Neural cell (in vitro differentiated cells): Measurements from ENCODE around the gene THUMPD3. TPM values are rescaled to one million over a fixed set of nuclear protein-coding genes. Genes with fewer than 3 reads are reported as not detected.
A peak's percentile ranks its signal among the peaks of the same experiment; 100 is the strongest.

Experiments used
- H2AFZ ChIP-seq: fragments of 200-600, 300-800 bp; sonication (generic), shearing (Covaris generic); 2 replicates; pipeline ENCODE4 v1.6.0; 2014; ENCODE audit warnings: low read depth, mild to moderate bottlenecking, antibody characterized with exemption, low read length, moderate library complexity
- H3F3A ChIP-seq: fragments of 200-600 bp; shearing (Covaris generic); 2 replicates; pipeline ENCODE4 v1.6.1; 2016; ENCODE audit warnings: mild to moderate bottlenecking, moderate library complexity, mixed read lengths, antibody characterized with exemption, low read length; ENCODE audit not compliant: insufficient read depth, poor library complexity, severe bottlenecking
- H3K27ac ChIP-seq: fragments of 200-600, 300-800 bp; sonication (generic), shearing (Covaris generic); 2 replicates; pipeline ENCODE4 v1.5.1; 2014; ENCODE audit warnings: mild to moderate bottlenecking, low read length, moderate library complexity
- H3K27me3 ChIP-seq: fragments of 300-800, 200-600 bp; sonication (generic), shearing (Covaris generic); 2 replicates; pipeline ENCODE4 v1.6.0; 2014; ENCODE audit warnings: mild to moderate bottlenecking, low read depth, low read length, moderate library complexity; ENCODE audit not compliant: insufficient read depth
- H3K36me3 ChIP-seq: fragments of 300-800, 200-600 bp; sonication (generic), shearing (Covaris generic); 2 replicates; pipeline ENCODE4 v1.5.1; 2014; ENCODE audit warnings: mild to moderate bottlenecking, antibody characterized with exemption, low read length, moderate library complexity; ENCODE audit not compliant: insufficient read depth
- H3K4me2 ChIP-seq: fragments of 300-800, 200-600 bp; sonication (generic), shearing (Covaris generic); 2 replicates; pipeline ENCODE4 v1.6.0; 2014; ENCODE audit warnings: mild to moderate bottlenecking, low read length
- H3K4me3 ChIP-seq: fragments of 300-800, 200-600 bp; sonication (generic), shearing (Covaris generic); 2 replicates; pipeline ENCODE4 v1.5.1; 2014; ENCODE audit warnings: mild to moderate bottlenecking, low read length, moderate library complexity
- H3K79me2 ChIP-seq: fragments of 200-600 bp; shearing (Covaris generic); replicated peaks from 2 replicates; pipeline ENCODE4 v1.6.0; 2014; ENCODE audit warnings: mild to moderate bottlenecking, low read length, moderate library complexity; ENCODE audit not compliant: insufficient read depth
- H3K9ac ChIP-seq: fragments of 300-800, 200-600 bp; sonication (generic), shearing (Covaris generic); 2 replicates; pipeline ENCODE4 v1.6.1; 2016; ENCODE audit warnings: mild to moderate bottlenecking, low read length, mixed read lengths
- H3K9me2 ChIP-seq: fragments of 200-600 bp; shearing (Covaris generic); 2 replicates; pipeline ENCODE4 v1.6.1; 2016; ENCODE audit warnings: mild to moderate bottlenecking, low read length, mixed read lengths; ENCODE audit not compliant: insufficient read depth
- H3K9me3 ChIP-seq: fragments of 200-600, 300-800 bp; sonication (generic), shearing (Covaris generic); 2 replicates; pipeline ENCODE4 v1.6.1; 2016; ENCODE audit warnings: mild to moderate bottlenecking, mixed run types, low read length, moderate library complexity, mixed read lengths
- H4K20me1 ChIP-seq: fragments of 200-600 bp; shearing (Covaris generic); 2 replicates; pipeline ENCODE4 v1.6.1; 2016; ENCODE audit warnings: mild to moderate bottlenecking, mixed run types; ENCODE audit not compliant: insufficient read depth
- EP300 ChIP-seq: fragments of 450-650 bp; conservative IDR thresholded peaks from 2 replicates; pipeline ENCODE4 v1.6.1; 2014; ENCODE audit warnings: antibody characterized with exemption, mild to moderate bottlenecking, moderate library complexity; ENCODE audit not compliant: poor library complexity, severe bottlenecking
- MXI1 ChIP-seq: fragments of 450-650 bp; conservative IDR thresholded peaks from 2 replicates; pipeline ENCODE4 v1.6.1; 2014; ENCODE audit warnings: antibody characterized with exemption, mild to moderate bottlenecking; ENCODE audit not compliant: poor library complexity, severe bottlenecking
- POLR2AphosphoS5 ChIP-seq: IDR thresholded peaks from 2 replicates; pipeline ENCODE4 v1.6.1; 2012
- RAD21 ChIP-seq: fragments of 450-650 bp; conservative IDR thresholded peaks from 2 replicates; pipeline ENCODE4 v1.6.1; 2014; ENCODE audit warnings: antibody characterized with exemption, mild to moderate bottlenecking, moderate library complexity
- TAF1 ChIP-seq: IDR thresholded peaks from 2 replicates; pipeline ENCODE4 v1.6.1; 2012; ENCODE audit warnings: low read depth
- polyA plus RNA-seq: library from polyadenylated mRNA; depleted of rRNA; stranded (reverse); fragments of >200 nt; gene quantifications from 2 replicates; pipeline ENCODE4 v1.2.3, GENCODE V29; 2014
- TF ChIP-seq, protein P1 (sequence below): IDR thresholded peaks from 2 replicates; pipeline ENCODE4 v1.6.1; 2012; ENCODE audit warnings: borderline replicate concordance

Gene THUMPD3
- polyA plus RNA-seq, 1 donor from 2014 or later, result 32.6 TPM

DNA sequence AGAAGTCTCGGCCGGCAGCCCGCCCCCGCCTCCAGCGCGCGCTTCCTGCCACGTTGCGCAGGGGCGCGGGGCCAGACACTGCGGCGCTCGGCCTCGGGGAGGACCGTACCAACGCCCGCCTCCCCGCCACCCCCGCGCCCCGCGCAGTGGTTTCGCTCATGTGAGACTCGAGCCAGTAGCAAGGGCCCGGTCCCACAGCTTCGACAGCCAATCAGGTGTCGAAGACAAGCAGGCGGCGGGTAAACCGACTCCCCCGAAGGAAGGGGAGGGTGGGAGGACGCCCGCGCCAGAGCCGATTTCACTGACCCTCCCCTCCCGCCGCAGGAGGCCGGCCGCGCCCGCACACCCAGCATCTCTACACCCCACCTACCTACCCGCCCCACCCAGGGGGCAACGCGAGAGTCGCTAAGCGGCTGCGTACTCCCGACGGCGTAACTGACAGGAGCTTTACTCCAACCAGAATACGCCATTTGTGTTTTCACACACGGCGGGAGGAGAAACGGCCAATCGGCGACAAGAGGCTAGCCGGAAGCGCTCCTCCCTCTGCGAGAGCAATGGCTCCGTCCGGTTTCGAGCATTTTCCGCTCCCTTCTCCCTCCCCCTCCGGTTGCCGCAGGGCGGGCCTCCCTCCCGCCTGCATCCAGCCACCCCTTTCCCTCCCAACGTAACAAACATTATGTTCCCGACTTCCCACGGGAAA lies 33.9 kb downstream of the THUMPD3 start:
- Histone ChIP-seq H3K4me2 (no peak overlapping the region), H3K27ac (peak overlapping the region; percentile 94), H3K36me3 (peaks cover 8% of the 10 kb centered on the region), H3F3A (peaks cover 6% of the 10 kb centered on the region), H2AFZ (no peak overlapping the region), H3K9ac (peak overlapping the region; percentile 91), H4K20me1 (peaks cover 17% of the 10 kb centered on the region), H3K4me3 (peak overlapping the region; percentile 86), H3K9me2 (no peaks in the 10 kb centered on the region), H3K79me2 (peaks cover 85% of the 10 kb centered on the region), H3K27me3 (no peaks in the 10 kb centered on the region), H3K9me3 (no peaks in the 10 kb centered on the region)
- no peak for TF ChIP-seq RAD21
- peak; percentile 87 for TF ChIP-seq MXI1
- peak; percentile 59 for TF ChIP-seq POLR2AphosphoS5

DNA sequence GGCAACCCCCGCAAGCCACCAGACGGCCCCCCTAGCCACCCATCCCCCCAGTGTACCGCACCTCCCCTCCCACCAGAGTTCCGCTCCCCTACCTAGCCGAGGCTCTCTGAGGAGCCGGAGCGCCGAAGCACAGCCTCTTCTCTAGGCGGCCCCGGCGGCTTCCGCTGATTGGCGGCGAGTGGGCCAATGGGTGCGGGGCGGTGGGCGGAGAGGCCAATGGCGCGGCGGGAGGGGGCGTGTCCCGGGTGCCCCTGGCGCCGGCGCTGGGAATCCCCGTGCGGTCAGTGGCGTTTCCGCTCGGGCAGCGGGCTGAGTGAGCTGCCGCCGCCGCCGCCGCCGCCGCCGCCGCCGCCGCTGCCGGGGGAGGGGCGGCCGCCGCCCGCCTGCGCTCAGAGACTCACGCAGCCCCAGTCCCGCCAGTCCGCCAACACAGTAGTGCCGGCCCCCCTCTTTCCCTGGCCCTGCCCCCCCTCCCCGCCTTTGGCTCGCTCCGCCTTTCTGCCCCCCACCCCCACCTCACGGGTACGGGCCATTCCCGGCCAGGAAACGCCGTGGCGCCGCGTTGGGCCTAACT lies 34.6 kb downstream of the THUMPD3 start, which contains the start of gene SETD5:
Gene SETD5 (plus strand): TSS at position 284 of the 574 bp plus-strand sequence. CDS start 31,324 bp downstream, outside the sequence.
- Histone ChIP-seq H3K27me3 (no peaks in the 10 kb centered on the region), H3F3A (peaks cover 6% of the 10 kb centered on the region), H3K4me2 (peak within 1 kb of the TSS; percentile 94), H3K9me2 (no peaks in the 10 kb centered on the region), H3K9me3 (no peaks in the 10 kb centered on the region), H3K27ac (peak within 1 kb of the TSS; percentile 94), H3K36me3 (peaks cover 8% of the 10 kb centered on the region), H4K20me1 (peaks cover 17% of the 10 kb centered on the region), H3K79me2 (peaks cover 85% of the 10 kb centered on the region), H2AFZ (no peak within 1 kb of the TSS), H3K9ac (peak within 1 kb of the TSS; percentile 97), H3K4me3 (peak within 1 kb of the TSS; percentile 86)
- TF ChIP-seq TAF1 (peak; percentile 97), POLR2AphosphoS5 (peak; percentile 95), EP300 (no peak)

DNA sequence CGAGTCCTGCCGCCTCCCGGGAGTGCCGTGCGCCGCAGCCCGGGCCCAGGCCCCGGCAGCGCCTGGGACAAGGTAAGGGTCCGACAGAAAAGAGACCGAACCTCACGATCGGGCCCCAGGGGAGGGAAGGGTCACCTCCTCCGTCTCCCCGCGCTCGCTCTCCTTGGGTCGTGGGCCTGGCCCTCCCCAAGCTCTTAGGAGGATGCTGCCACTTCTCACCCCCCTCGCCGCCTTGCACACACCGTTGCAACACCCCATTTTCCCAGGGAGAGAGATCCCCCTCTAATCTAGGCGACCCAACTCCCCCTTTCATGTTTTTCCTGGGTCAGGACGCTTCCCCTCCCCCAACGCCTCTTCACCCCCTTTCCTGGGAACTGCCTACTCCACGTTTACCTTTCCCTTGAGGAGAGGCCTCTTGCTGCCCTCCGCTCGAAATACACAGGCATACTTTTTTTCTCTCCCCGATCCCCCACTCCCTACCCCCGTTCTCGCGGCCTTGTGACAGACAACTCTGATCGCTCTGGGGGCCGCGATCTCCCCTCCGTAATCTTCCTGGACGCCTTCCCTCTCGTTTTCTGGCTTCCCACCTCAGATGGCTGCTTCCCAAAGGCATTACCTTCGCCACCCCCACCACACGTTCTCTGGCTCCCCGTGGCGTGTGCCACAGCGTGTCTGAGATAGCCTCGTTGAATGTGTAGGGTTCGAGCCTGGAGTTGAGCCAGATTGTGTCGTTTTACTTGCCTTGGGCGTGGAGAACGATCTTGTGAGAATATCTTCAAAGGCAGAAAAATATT lies 35.2 kb downstream of the THUMPD3 start:
- peak overlapping the region; percentile 86 for H3K4me3 ChIP-seq

More for the DNA sequence above, 35.2 kb downstream of the THUMPD3 start:
- Histone ChIP-seq H3F3A (peaks cover 8% of the 10 kb centered on the region), H3K27me3 (no peaks in the 10 kb centered on the region), H3K9me2 (no peaks in the 10 kb centered on the region), H3K9me3 (no peaks in the 10 kb centered on the region), H2AFZ (no peak overlapping the region), H3K79me2 (peaks cover 85% of the 10 kb centered on the region), H4K20me1 (peaks cover 12% of the 10 kb centered on the region), H3K27ac (peak overlapping the region; percentile 91), H3K9ac (peak overlapping the region; percentile 97), H3K4me2 (peak overlapping the region; percentile 94), H3K36me3 (peaks cover 3% of the 10 kb centered on the region)
- TF ChIP-seq TAF1 (peak; percentile 70), RAD21 (no peak), MXI1 (peak; percentile 72)
- TF ChIP-seq, protein P1, sequence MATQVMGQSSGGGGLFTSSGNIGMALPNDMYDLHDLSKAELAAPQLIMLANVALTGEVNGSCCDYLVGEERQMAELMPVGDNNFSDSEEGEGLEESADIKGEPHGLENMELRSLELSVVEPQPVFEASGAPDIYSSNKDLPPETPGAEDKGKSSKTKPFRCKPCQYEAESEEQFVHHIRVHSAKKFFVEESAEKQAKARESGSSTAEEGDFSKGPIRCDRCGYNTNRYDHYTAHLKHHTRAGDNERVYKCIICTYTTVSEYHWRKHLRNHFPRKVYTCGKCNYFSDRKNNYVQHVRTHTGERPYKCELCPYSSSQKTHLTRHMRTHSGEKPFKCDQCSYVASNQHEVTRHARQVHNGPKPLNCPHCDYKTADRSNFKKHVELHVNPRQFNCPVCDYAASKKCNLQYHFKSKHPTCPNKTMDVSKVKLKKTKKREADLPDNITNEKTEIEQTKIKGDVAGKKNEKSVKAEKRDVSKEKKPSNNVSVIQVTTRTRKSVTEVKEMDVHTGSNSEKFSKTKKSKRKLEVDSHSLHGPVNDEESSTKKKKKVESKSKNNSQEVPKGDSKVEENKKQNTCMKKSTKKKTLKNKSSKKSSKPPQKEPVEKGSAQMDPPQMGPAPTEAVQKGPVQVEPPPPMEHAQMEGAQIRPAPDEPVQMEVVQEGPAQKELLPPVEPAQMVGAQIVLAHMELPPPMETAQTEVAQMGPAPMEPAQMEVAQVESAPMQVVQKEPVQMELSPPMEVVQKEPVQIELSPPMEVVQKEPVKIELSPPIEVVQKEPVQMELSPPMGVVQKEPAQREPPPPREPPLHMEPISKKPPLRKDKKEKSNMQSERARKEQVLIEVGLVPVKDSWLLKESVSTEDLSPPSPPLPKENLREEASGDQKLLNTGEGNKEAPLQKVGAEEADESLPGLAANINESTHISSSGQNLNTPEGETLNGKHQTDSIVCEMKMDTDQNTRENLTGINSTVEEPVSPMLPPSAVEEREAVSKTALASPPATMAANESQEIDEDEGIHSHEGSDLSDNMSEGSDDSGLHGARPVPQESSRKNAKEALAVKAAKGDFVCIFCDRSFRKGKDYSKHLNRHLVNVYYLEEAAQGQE, result peak; percentile 20
